B cell (primary cell): ENCODE measurements around the gene MOB1A. TPM values are rescaled to one million over a fixed set of nuclear protein-coding genes. Genes with fewer than 3 reads are reported as not detected.

Experiments
- ATAC-seq: fragments of 200-7000 bp; cut with Tn5 transposase; one replicate; pipeline ENCODE4 v1.10.0; 2021; ENCODE audit warnings: low read depth, mild to moderate bottlenecking, moderate number of reproducible peaks, moderate library complexity
- CTCF ChIA-PET: fragments of 350-600 bp; sonication (Branson Sonifier 250); formaldehyde crosslinking; loops from one replicate; lab custom pipeline; 2021; ENCODE audit warnings: antibody characterized with exemption, inconsistent platforms; lab: Charles Lee
- POLR2A ChIA-PET: fragments of 350-600 bp; sonication (Branson Sonifier 250); formaldehyde crosslinking; loops from one replicate; lab custom pipeline; 2021; ENCODE audit warnings: antibody characterized with exemption; lab: Charles Lee
- DNase-seq: peaks from one replicate; pipeline ENCODE4 v3.0.0; 2013
- H2AFZ ChIP-seq: 2 replicates; pipeline ENCODE4 v1.6.1; 2012; ENCODE audit warnings: mild to moderate bottlenecking, low read depth, low read length; ENCODE audit not compliant: insufficient read depth, poor library complexity, severe bottlenecking
- H3K27ac ChIP-seq, 2 donors: 1 replicate in 1 of 2; 2 replicates in 1 of 2; pipeline ENCODE4 v1.5.1; 2012 to 2013; ENCODE audit warnings: low read length in 2 of 2, mild to moderate bottlenecking in 2 of 2, moderate library complexity in 1 of 2
- H3K27me3 ChIP-seq, 4 experiments: fragments of 200-600 bp in 1 of 4; sonication (generic) in 1 of 4; replicated peaks in 1 of 4; 1 replicate in 2 of 4; 2 replicates in 2 of 4; pipeline versions ENCODE4 v1.6.1 to v1.7.0; 2013 to 2016; ENCODE audit warnings: low read length in 3 of 4, mild to moderate bottlenecking in 2 of 4, mixed read lengths in 1 of 4, moderate library complexity in 1 of 4; ENCODE audit not compliant: insufficient read depth in 4 of 4, control insufficient read depth in 3 of 4; ENCODE audit errors: control extremely low read depth in 1 of 4
- H3K36me3 ChIP-seq, 2 experiments: replicated peaks in 1 of 2; 1 replicate in 1 of 2; 2 replicates in 1 of 2; pipeline versions ENCODE4 v1.6.1 to v1.7.1; 2013; ENCODE audit warnings: low read length in 1 of 2; ENCODE audit not compliant: insufficient read depth in 2 of 2, control insufficient read depth in 1 of 2; ENCODE audit errors: control extremely low read depth in 1 of 2, extremely low read depth in 1 of 2
- H3K4me1 ChIP-seq, 2 donors: fragments of 200-600 bp in 1 of 2; sonication (generic) in 1 of 2; 1 replicate in 1 of 2; 2 replicates in 1 of 2; pipeline versions ENCODE4 v1.5.1 to v1.6.1; 2013 to 2017; ENCODE audit warnings: low read length in 2 of 2; ENCODE audit not compliant: control insufficient read depth in 2 of 2, insufficient read depth in 2 of 2
- H3K4me2 ChIP-seq: replicated peaks from 2 replicates; pipeline ENCODE3; 2012; ENCODE audit warnings: mild to moderate bottlenecking, low read depth, low read length; ENCODE audit not compliant: poor library complexity, severe bottlenecking
- H3K4me3 ChIP-seq, 5 experiments: fragments of 200-600 bp in 1 of 5; sonication (generic) in 1 of 5; 1 replicate in 3 of 5; 2 replicates in 2 of 5; pipeline versions ENCODE4 v1.5.1 to v1.7.0; 2011 to 2016; ENCODE audit warnings: low read length in 4 of 5, mild to moderate bottlenecking in 4 of 5, low read depth in 2 of 5, control low read depth in 1 of 5, moderate library complexity in 1 of 5; ENCODE audit not compliant: insufficient read depth in 1 of 5; ENCODE audit errors: control extremely low read depth in 1 of 5, extremely low read depth in 1 of 5
- H3K79me2 ChIP-seq: fragments of 200-600 bp; sonication (generic); one replicate; pipeline ENCODE4 v1.6.0; 2016; ENCODE audit warnings: low read length; ENCODE audit not compliant: control insufficient read depth, insufficient read depth
- H3K9ac ChIP-seq: fragments of 200-600 bp; sonication (generic); 2 replicates; pipeline ENCODE4 v1.6.1; 2017; ENCODE audit warnings: mild to moderate bottlenecking, low read length, moderate library complexity
- H3K9me3 ChIP-seq, 3 donors: one replicate each; pipeline versions ENCODE4 v1.6.1 to v1.7.1; 2013; ENCODE audit warnings: low read length in 2 of 3; ENCODE audit not compliant: control insufficient read depth in 2 of 3, insufficient read depth in 1 of 3; ENCODE audit errors: control extremely low read depth in 1 of 3
- H4K20me1 ChIP-seq: 2 replicates; pipeline ENCODE4 v1.6.0; 2012; ENCODE audit warnings: mild to moderate bottlenecking, low read length; ENCODE audit not compliant: insufficient read depth, control insufficient read depth, poor library complexity, severe bottlenecking
- H3K27ac Mint-ChIP-seq: one replicate; pipeline ENCODE4 v1.8.0; 2021; ENCODE audit warnings: mixed read lengths
- H3K27me3 Mint-ChIP-seq: one replicate; pipeline ENCODE4 v1.8.0; 2021; ENCODE audit warnings: mixed read lengths
- H3K4me1 Mint-ChIP-seq: one replicate; pipeline ENCODE4 v1.8.0; 2021; ENCODE audit warnings: mixed read lengths
- H3K4me3 Mint-ChIP-seq: one replicate; pipeline ENCODE4 v1.8.0; 2021; ENCODE audit warnings: mixed read lengths
- H3K9me3 Mint-ChIP-seq: one replicate; pipeline ENCODE4 v1.8.0; 2022; ENCODE audit warnings: mixed read lengths; ENCODE audit not compliant: insufficient read depth
- EZH2 ChIP-seq: IDR thresholded peaks from 2 replicates; pipeline ENCODE4 v1.6.1; 2012; ENCODE audit warnings: borderline replicate concordance, low read depth, mild to moderate bottlenecking, moderate library complexity, low read length; ENCODE audit not compliant: insufficient read depth, poor library complexity, severe bottlenecking
- WGBS: methylation state at CpG from one replicate; pipeline ENCODE4 v1.1.5; 2013; ENCODE audit warnings: missing lambda C conversion rate; ENCODE audit not compliant: insufficient coverage; 5-methylcytosine and 5-hydroxymethylcytosine counted together
- intact Hi-C: fragments of 100-400 bp; cut with micrococcal nuclease; formaldehyde crosslinking; loops from one replicate; pipeline ENCODE4 v1.10.0; 2022
- polyA plus RNA-seq: library from polyadenylated mRNA; depleted of rRNA; stranded (reverse); fragments of >200 nt; gene quantifications from 2 replicates; pipeline ENCODE4 v1.2.3, GENCODE V29; 2012
- total RNA-seq, 2 donors: library from RNA; stranded (reverse); fragments of 120-200 nt in 1 of 2; gene quantifications; 1 replicate in 1 of 2; 2 replicates in 1 of 2; pipeline versions ENCODE4 v1.2.3 to v1.2.4, GENCODE V29; 2013 to 2022
- TF ChIP-seq, protein P1 (sequence below): fragments of 200-600 bp; IDR thresholded peaks from one replicate; pipeline ENCODE4 v1.8.0; 2022; ENCODE audit warnings: antibody characterized with exemption, mild to moderate bottlenecking

Gene MOB1A
- total and polyA plus RNA-seq, 2 donors (not counting 1 experiment from before 2014, with no cell fraction given), result 43.3 to 219 TPM

GRCh38 chr2:74221604-74222299, 43.1 kb upstream of the MOB1A start:
- Histone ChIP-seq H3K4me3 (no peak overlapping the region), H3K27ac (no peak overlapping the region), H3K4me2 (no peak overlapping the region), H3K36me3 (peaks cover 0 to 5% of the 10 kb centered on the region in 2 experiments), H3K9ac (no peak overlapping the region), H3K79me2 (no peaks in the 10 kb centered on the region), H3K27me3 (no peaks in the 10 kb centered on the region), H3K4me1 (no peaks in the 10 kb centered on the region), H2AFZ (no peak overlapping the region), H4K20me1 (no peaks in the 10 kb centered on the region), H3K9me3 (no peaks in the 10 kb centered on the region)
- H3K27ac Mint-ChIP-seq, result no peak overlapping the region
- no peaks in the 10 kb centered on the region for H3K9me3 Mint-ChIP-seq
- CTCF ChIA-PET, result no interaction called here
- H3K27me3 Mint-ChIP-seq, result no peaks in the 10 kb centered on the region
- ATAC-seq (no peak), DNase-seq (no peak)
- no CpG with 5 or more reads among the region's 6 CpGs for WGBS
- no peaks in the 10 kb centered on the region for H3K4me1 Mint-ChIP-seq
- intact Hi-C loops, result no loop called here
- TF ChIP-seq EZH2, result no peak
- TF ChIP-seq, protein P1, sequence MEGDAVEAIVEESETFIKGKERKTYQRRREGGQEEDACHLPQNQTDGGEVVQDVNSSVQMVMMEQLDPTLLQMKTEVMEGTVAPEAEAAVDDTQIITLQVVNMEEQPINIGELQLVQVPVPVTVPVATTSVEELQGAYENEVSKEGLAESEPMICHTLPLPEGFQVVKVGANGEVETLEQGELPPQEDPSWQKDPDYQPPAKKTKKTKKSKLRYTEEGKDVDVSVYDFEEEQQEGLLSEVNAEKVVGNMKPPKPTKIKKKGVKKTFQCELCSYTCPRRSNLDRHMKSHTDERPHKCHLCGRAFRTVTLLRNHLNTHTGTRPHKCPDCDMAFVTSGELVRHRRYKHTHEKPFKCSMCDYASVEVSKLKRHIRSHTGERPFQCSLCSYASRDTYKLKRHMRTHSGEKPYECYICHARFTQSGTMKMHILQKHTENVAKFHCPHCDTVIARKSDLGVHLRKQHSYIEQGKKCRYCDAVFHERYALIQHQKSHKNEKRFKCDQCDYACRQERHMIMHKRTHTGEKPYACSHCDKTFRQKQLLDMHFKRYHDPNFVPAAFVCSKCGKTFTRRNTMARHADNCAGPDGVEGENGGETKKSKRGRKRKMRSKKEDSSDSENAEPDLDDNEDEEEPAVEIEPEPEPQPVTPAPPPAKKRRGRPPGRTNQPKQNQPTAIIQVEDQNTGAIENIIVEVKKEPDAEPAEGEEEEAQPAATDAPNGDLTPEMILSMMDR, result no peak
- H3K4me3 Mint-ChIP-seq, result no peak overlapping the region
- POLR2A ChIA-PET, result no interaction called here

- POLR2A ChIA-PET, result no interaction called here
- H3K4me1 ChIP-seq, result no peaks in the 10 kb centered on the region
- H3K36me3 ChIP-seq, result peaks cover 0 to 5% of the 10 kb centered on the region in 2 experiments
- no CpG with 5 or more reads among the region's 6 CpGs for WGBS
- no peak overlapping the region for H3K4me3 ChIP-seq
- H3K4me1 Mint-ChIP-seq, result no peaks in the 10 kb centered on the region
- DNase-seq (no peak), ATAC-seq (no peak)
- intact Hi-C loops, result no loop called here
- H3K27me3 Mint-ChIP-seq, result no peaks in the 10 kb centered on the region
- H2AFZ ChIP-seq, result no peak overlapping the region
- no peak overlapping the region for H3K4me2 ChIP-seq
- TF ChIP-seq EZH2, result no peak
- TF ChIP-seq, protein P1, result no peak
- no peak overlapping the region for H3K9ac ChIP-seq
- no peaks in the 10 kb centered on the region for H3K79me2 ChIP-seq
- H3K4me3 Mint-ChIP-seq, result no peak overlapping the region
- H3K27me3 ChIP-seq, result no peaks in the 10 kb centered on the region
- no peaks in the 10 kb centered on the region for H3K9me3 ChIP-seq
- no peak overlapping the region for H3K27ac ChIP-seq
- no peaks in the 10 kb centered on the region for H3K9me3 Mint-ChIP-seq
- no peak overlapping the region for H3K27ac Mint-ChIP-seq
- CTCF ChIA-PET, result no interaction called here
- H4K20me1 ChIP-seq, result no peaks in the 10 kb centered on the region
Observed at GRCh38 chr2:74221091-74221490, 42.4 kb upstream of the MOB1A start.
